HL-60 (cell line): ENCODE results near the gene SVIL.

ENCODE experiments used
- CTCF ChIP-seq: IDR thresholded peaks from one replicate; pipeline ENCODE4 v1.5.1; 2011; ENCODE audit warnings: low read length, control low read depth, inconsistent platforms; ENCODE audit not compliant: insufficient read depth
- GABPA ChIP-seq: IDR thresholded peaks from 2 replicates; pipeline ENCODE4 v1.6.1; 2012; ENCODE audit warnings: low read depth
- POLR2AphosphoS5 ChIP-seq: IDR thresholded peaks from 2 replicates; pipeline ENCODE4 v1.6.1; 2012; ENCODE audit warnings: low read depth
- SPI1 ChIP-seq: IDR thresholded peaks from 2 replicates; pipeline ENCODE4 v1.6.1; 2012; ENCODE audit warnings: low read depth, mild to moderate bottlenecking, borderline replicate concordance
- TF ChIP-seq, protein P1 (sequence below): IDR thresholded peaks from 2 replicates; pipeline ENCODE4 v1.6.1; 2012; ENCODE audit warnings: low read depth; ENCODE audit not compliant: insufficient replicate concordance

DNA sequence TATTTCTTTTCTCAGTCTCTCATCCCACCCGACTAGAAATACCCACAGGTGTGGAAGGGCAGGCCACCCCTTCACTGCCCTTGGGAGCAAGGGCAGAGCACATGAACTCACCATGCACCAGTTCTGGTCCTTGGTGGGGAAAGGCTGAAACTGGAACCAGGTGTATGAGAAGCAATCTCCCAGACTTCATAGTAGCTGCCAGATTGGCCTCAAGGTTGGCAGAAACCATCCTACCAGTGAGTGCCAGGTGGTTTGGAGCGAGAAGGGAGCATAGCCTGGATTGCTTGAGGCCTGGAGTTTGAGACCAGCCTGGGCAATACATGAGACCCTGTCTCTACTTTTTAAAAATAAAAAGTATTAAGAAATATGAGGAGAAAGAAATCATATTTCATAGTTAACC is 207.1 kb downstream of the SVIL start:
- TF ChIP-seq CTCF (no peak), POLR2AphosphoS5 (no peak), GABPA (no peak), SPI1 (no peak)
- TF ChIP-seq, protein P1, sequence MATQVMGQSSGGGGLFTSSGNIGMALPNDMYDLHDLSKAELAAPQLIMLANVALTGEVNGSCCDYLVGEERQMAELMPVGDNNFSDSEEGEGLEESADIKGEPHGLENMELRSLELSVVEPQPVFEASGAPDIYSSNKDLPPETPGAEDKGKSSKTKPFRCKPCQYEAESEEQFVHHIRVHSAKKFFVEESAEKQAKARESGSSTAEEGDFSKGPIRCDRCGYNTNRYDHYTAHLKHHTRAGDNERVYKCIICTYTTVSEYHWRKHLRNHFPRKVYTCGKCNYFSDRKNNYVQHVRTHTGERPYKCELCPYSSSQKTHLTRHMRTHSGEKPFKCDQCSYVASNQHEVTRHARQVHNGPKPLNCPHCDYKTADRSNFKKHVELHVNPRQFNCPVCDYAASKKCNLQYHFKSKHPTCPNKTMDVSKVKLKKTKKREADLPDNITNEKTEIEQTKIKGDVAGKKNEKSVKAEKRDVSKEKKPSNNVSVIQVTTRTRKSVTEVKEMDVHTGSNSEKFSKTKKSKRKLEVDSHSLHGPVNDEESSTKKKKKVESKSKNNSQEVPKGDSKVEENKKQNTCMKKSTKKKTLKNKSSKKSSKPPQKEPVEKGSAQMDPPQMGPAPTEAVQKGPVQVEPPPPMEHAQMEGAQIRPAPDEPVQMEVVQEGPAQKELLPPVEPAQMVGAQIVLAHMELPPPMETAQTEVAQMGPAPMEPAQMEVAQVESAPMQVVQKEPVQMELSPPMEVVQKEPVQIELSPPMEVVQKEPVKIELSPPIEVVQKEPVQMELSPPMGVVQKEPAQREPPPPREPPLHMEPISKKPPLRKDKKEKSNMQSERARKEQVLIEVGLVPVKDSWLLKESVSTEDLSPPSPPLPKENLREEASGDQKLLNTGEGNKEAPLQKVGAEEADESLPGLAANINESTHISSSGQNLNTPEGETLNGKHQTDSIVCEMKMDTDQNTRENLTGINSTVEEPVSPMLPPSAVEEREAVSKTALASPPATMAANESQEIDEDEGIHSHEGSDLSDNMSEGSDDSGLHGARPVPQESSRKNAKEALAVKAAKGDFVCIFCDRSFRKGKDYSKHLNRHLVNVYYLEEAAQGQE: no peak
